ENCODE results near the gene MINDY2.

The MINDY2 gene

GRCh38 chr15:58900631-58901030 is 129.5 kb downstream of the MINDY2 start:
- H3K27ac ChIP-seq (ENCODE audit: low read depth, low read length, poor library complexity, severe bottlenecking), result no peak overlapping the region
- H3K36me3 ChIP-seq (ENCODE audit: insufficient read depth, low read length), result peaks cover 74% of the 10 kb centered on the region
- H3K9me3 ChIP-seq (ENCODE audit: low read length), result no peaks in the 10 kb centered on the region
- no peaks in the 10 kb centered on the region for H3K9me2 ChIP-seq (ENCODE audit: low read depth, low read length)
- no peaks in the 10 kb centered on the region for H3F3A ChIP-seq (ENCODE audit: insufficient read depth, low read length)
- no peaks in the 10 kb centered on the region for H3K4me1 ChIP-seq (ENCODE audit: insufficient read depth, low read length, severe bottlenecking)
- H3K9ac ChIP-seq (ENCODE audit: low read length), result no peak overlapping the region
- no peaks in the 10 kb centered on the region for H4K20me1 ChIP-seq (ENCODE audit: insufficient read depth, low read length)
- no peak overlapping the region for H2AFZ ChIP-seq (ENCODE audit: low read length)
- no peak overlapping the region for H3K4me3 ChIP-seq (ENCODE audit: low read depth, low read length, poor library complexity, severe bottlenecking)
- no peaks in the 10 kb centered on the region for H3K27me3 ChIP-seq (ENCODE audit: insufficient read depth, low read length)
- no peak overlapping the region for H3K4me2 ChIP-seq (ENCODE audit: low read length)
- TF ChIP-seq EZH2 (IDR thresholded peaks at IDR 0.05; ENCODE audit: borderline replicate concordance, low read length) (no peak), CTCF (IDR thresholded peaks at IDR 0.05; ENCODE audit: low read length) (no peak)
- H3K79me2 ChIP-seq (ENCODE audit: insufficient read depth, low read length), result peaks cover 5% of the 10 kb centered on the region; the same call in 1 of the 2 replicates

- no peaks in the 10 kb centered on the region for H3K9me2 ChIP-seq (ENCODE audit: low read depth, low read length)
- no peak for TF ChIP-seq CTCF (IDR thresholded peaks at IDR 0.05; ENCODE audit: low read length)
- TF ChIP-seq EZH2 (IDR thresholded peaks at IDR 0.05; ENCODE audit: borderline replicate concordance, low read length), result no peak
- no peaks in the 10 kb centered on the region for H3F3A ChIP-seq (ENCODE audit: insufficient read depth, low read length)
- H3K27ac ChIP-seq (ENCODE audit: low read depth, low read length, poor library complexity, severe bottlenecking), result no peak overlapping the region
- H4K20me1 ChIP-seq (ENCODE audit: insufficient read depth, low read length), result no peaks in the 10 kb centered on the region
- H2AFZ ChIP-seq (ENCODE audit: low read length), result no peak overlapping the region
- peaks cover 85% of the 10 kb centered on the region for H3K36me3 ChIP-seq (ENCODE audit: insufficient read depth, low read length)
- no peak overlapping the region for H3K4me2 ChIP-seq (ENCODE audit: low read length)
- H3K4me1 ChIP-seq (ENCODE audit: insufficient read depth, low read length, severe bottlenecking), result no peaks in the 10 kb centered on the region
- no peaks in the 10 kb centered on the region for H3K9me3 ChIP-seq (ENCODE audit: low read length)
- H3K27me3 ChIP-seq (ENCODE audit: insufficient read depth, low read length), result no peaks in the 10 kb centered on the region
- H3K4me3 ChIP-seq (ENCODE audit: low read depth, low read length, poor library complexity, severe bottlenecking), result no peak overlapping the region
- H3K79me2 ChIP-seq (ENCODE audit: insufficient read depth, low read length), result peaks cover 12% of the 10 kb centered on the region; the same call in 1 of the 2 replicates
- no peak overlapping the region for H3K9ac ChIP-seq (ENCODE audit: low read length)
These were observed 137.6 kb downstream of the MINDY2 start for GRCh38 chr15:58908550-58909309.

- TF ChIP-seq EZH2 (IDR thresholded peaks at IDR 0.05; ENCODE audit: borderline replicate concordance, low read length), result no peak
- no peak for TF ChIP-seq CTCF (IDR thresholded peaks at IDR 0.05; ENCODE audit: low read length)
- no peaks in the 10 kb centered on the region for H3F3A ChIP-seq (ENCODE audit: insufficient read depth, low read length)
- peaks cover 89% of the 10 kb centered on the region for H3K36me3 ChIP-seq (ENCODE audit: insufficient read depth, low read length)
- no peaks in the 10 kb centered on the region for H3K4me1 ChIP-seq (ENCODE audit: insufficient read depth, low read length, severe bottlenecking)
- H3K9ac ChIP-seq (ENCODE audit: low read length), result no peak overlapping the region
- no peaks in the 10 kb centered on the region for H3K27me3 ChIP-seq (ENCODE audit: insufficient read depth, low read length)
- no peaks in the 10 kb centered on the region for H4K20me1 ChIP-seq (ENCODE audit: insufficient read depth, low read length)
- H3K79me2 ChIP-seq (ENCODE audit: insufficient read depth, low read length), result peaks cover 12% of the 10 kb centered on the region; the same call in 1 of the 2 replicates
- no peaks in the 10 kb centered on the region for H3K9me2 ChIP-seq (ENCODE audit: low read depth, low read length)
- no peak overlapping the region for H3K4me2 ChIP-seq (ENCODE audit: low read length)
- no peak overlapping the region for H3K4me3 ChIP-seq (ENCODE audit: low read depth, low read length, poor library complexity, severe bottlenecking)
- H3K9me3 ChIP-seq (ENCODE audit: low read length), result no peaks in the 10 kb centered on the region
- no peak overlapping the region for H2AFZ ChIP-seq (ENCODE audit: low read length)
- H3K27ac ChIP-seq (ENCODE audit: low read depth, low read length, poor library complexity, severe bottlenecking), result no peak overlapping the region
These were observed 138.5 kb downstream of the MINDY2 start for GRCh38 chr15:58909616-58910015.

Data from OCI-LY1 (cell line).